Caco-2 (cell line): ENCODE results near the gene MRPS6. TPM values are rescaled to one million over a fixed set of nuclear protein-coding genes. Genes with fewer than 3 reads are reported as not detected.

ENCODE experiments used
- BruUV-seq: library from RNA; stranded (reverse); fragments of 400-500 nt; replicated peaks from 2 replicates; lab custom pipeline; 2021; lab: Mats Ljungman, UMichigan
- CTCF ChIA-PET: fragments of 300-600 bp; sonication (Branson Sonifier 250); formaldehyde crosslinking; loops from one replicate; lab custom pipeline; 2022; ENCODE audit warnings: antibody characterized with exemption; lab: Charles Lee
- POLR2A ChIA-PET: fragments of 300-600 bp; sonication (Branson Sonifier 250); formaldehyde crosslinking; loops from one replicate; lab custom pipeline; 2022; ENCODE audit warnings: antibody characterized with exemption; lab: Charles Lee
- DNase-seq, 2 experiments: peaks; one replicate each; pipeline versions ENCODE4 v3.0.0 to v3.0.0-alpha.2; 2020 to 2022
- H3K27me3 ChIP-seq: replicated peaks from 2 replicates; pipeline ENCODE4 v1.6.0; 2011; ENCODE audit warnings: low read length; ENCODE audit not compliant: control insufficient read depth, insufficient read depth
- H3K36me3 ChIP-seq: 2 replicates; pipeline ENCODE4 v1.5.1; 2011; ENCODE audit warnings: low read length; ENCODE audit not compliant: control insufficient read depth, insufficient read depth
- H3K4me1 ChIP-seq: fragments of 250-450 bp; sonication (Bioruptor Pico); 2 replicates; pipeline ENCODE4 v1.5.1; 2020; ENCODE audit warnings: mild to moderate bottlenecking
- H3K4me3 ChIP-seq: 2 replicates; pipeline ENCODE4 v1.5.1; 2011; ENCODE audit warnings: low read depth, mild to moderate bottlenecking, control low read depth, low read length
- H3K9me3 ChIP-seq: fragments of 250-450 bp; sonication (Bioruptor Pico); 2 replicates; pipeline ENCODE4 v1.5.1; 2020; ENCODE audit warnings: mild to moderate bottlenecking, moderate library complexity
- H3K27ac Mint-ChIP-seq: one replicate; pipeline ENCODE4 v1.8.0; 2022; ENCODE audit warnings: mixed read lengths; ENCODE audit not compliant: unreplicated experiment
- H3K27me3 Mint-ChIP-seq: one replicate; pipeline ENCODE4 v1.8.0; 2022; ENCODE audit warnings: mixed read lengths; ENCODE audit not compliant: insufficient read depth, unreplicated experiment
- H3K36me3 Mint-ChIP-seq: one replicate; pipeline ENCODE4 v1.8.0; 2022; ENCODE audit warnings: mild to moderate bottlenecking, mixed read lengths; ENCODE audit not compliant: insufficient read depth, unreplicated experiment
- H3K4me1 Mint-ChIP-seq: one replicate; pipeline ENCODE4 v1.8.0; 2022; ENCODE audit warnings: low read depth, mixed read lengths; ENCODE audit not compliant: unreplicated experiment
- H3K4me3 Mint-ChIP-seq: one replicate; pipeline ENCODE4 v1.8.0; 2022; ENCODE audit warnings: mild to moderate bottlenecking, moderate library complexity, mixed read lengths; ENCODE audit not compliant: unreplicated experiment
- H3K9me3 Mint-ChIP-seq: one replicate; pipeline ENCODE4 v1.8.0; 2022; ENCODE audit warnings: mixed read lengths; ENCODE audit not compliant: unreplicated experiment
- intact Hi-C: fragments of 100-400 bp; cut with micrococcal nuclease; formaldehyde crosslinking; loops from one replicate; pipeline ENCODE4 v1.10.0; 2022; ENCODE audit not compliant: unreplicated experiment
- total RNA-seq: library from RNA; stranded (reverse); gene quantifications from 2 replicates; pipeline ENCODE4 v1.2.3, GENCODE V29; 2022
- TF ChIP-seq, protein P1 (sequence below), 2 experiments: fragments of 200-600 bp in 1 of 2; IDR thresholded peaks; 1 replicate in 1 of 2; 2 replicates in 1 of 2; pipeline versions ENCODE4 v1.5.1 to v1.8.0; 2011 to 2022; ENCODE audit warnings: antibody characterized with exemption in 1 of 2, control low read depth in 1 of 2, inconsistent platforms in 1 of 2, low read depth in 1 of 2, low read length in 1 of 2, mild to moderate bottlenecking in 1 of 2, moderate library complexity in 1 of 2; ENCODE audit not compliant: insufficient read depth in 1 of 2, severe bottlenecking in 1 of 2, unreplicated experiment in 1 of 2

Gene MRPS6
- total RNA-seq, 1 experiment from 2014 or later = 104 TPM

- H3K4me3 ChIP-seq = no peak overlapping the region
- no peaks in the 10 kb centered on the region for H3K27me3 ChIP-seq
- ChIA-PET CTCF (interaction anchor here (1.6 kb wide), 1 partner anchor 125 kb away, joined by 8 read pairs; no protein-coding TSS in a partner anchor), POLR2A (no interaction called here)
- H3K9me3 Mint-ChIP-seq = no peaks in the 10 kb centered on the region
- no peaks in the 10 kb centered on the region for H3K9me3 ChIP-seq
- peaks cover 45% of the 10 kb centered on the region for H3K4me1 ChIP-seq
- H3K4me3 Mint-ChIP-seq = no peak overlapping the region
- no peak for DNase-seq
- H3K4me1 Mint-ChIP-seq = peaks cover 42% of the 10 kb centered on the region
- H3K27me3 Mint-ChIP-seq = no peaks in the 10 kb centered on the region
- BruUV-seq = no TSS peak
- no peaks in the 10 kb centered on the region for H3K36me3 ChIP-seq
- intact Hi-C loops = no loop called here
- TF ChIP-seq, protein P1, sequence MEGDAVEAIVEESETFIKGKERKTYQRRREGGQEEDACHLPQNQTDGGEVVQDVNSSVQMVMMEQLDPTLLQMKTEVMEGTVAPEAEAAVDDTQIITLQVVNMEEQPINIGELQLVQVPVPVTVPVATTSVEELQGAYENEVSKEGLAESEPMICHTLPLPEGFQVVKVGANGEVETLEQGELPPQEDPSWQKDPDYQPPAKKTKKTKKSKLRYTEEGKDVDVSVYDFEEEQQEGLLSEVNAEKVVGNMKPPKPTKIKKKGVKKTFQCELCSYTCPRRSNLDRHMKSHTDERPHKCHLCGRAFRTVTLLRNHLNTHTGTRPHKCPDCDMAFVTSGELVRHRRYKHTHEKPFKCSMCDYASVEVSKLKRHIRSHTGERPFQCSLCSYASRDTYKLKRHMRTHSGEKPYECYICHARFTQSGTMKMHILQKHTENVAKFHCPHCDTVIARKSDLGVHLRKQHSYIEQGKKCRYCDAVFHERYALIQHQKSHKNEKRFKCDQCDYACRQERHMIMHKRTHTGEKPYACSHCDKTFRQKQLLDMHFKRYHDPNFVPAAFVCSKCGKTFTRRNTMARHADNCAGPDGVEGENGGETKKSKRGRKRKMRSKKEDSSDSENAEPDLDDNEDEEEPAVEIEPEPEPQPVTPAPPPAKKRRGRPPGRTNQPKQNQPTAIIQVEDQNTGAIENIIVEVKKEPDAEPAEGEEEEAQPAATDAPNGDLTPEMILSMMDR (IDR thresholded peaks at IDR 0.05; ENCODE audit: insufficient read depth in 1 of 2, low read depth in 1 of 2, low read length in 1 of 2, severe bottlenecking in 1 of 2, unreplicated experiment in 1 of 2) = no peak
- H3K36me3 Mint-ChIP-seq = peaks cover 74% of the 10 kb centered on the region
- no peak overlapping the region for H3K27ac Mint-ChIP-seq
Measured at GRCh38 chr21:34076835-34077234, 3.5 kb downstream of the MRPS6 start.

DNA sequence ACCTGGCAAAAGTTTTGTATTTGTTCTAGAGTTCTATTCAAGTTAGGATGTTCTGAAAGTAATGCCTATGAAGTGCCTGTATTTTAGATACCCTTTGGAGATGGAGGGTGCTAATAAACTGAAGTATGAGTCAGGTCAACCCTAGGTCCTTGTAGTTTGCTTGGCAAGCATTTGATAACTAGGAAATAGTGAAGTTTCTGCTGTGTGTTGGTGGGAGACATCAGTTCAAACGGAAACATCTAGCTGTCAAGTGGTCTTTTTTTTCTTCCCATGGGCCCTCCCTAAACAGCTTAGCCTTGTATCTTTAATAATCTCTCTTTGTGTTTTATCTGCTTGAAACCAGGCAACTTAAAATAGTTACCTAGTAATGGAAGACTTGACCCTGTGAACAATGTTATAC lies 4.5 kb downstream of the MRPS6 start:
- no peak overlapping the region for H3K4me3 Mint-ChIP-seq
- BruUV-seq = no TSS peak
- no peak overlapping the region for H3K4me3 ChIP-seq
- no peaks in the 10 kb centered on the region for H3K36me3 ChIP-seq
- ChIA-PET CTCF (no interaction called here), POLR2A (no interaction called here)
- peaks cover 38% of the 10 kb centered on the region for H3K4me1 ChIP-seq
- no peaks in the 10 kb centered on the region for H3K27me3 ChIP-seq
- TF ChIP-seq, protein P1 (IDR thresholded peaks at IDR 0.05; ENCODE audit: insufficient read depth in 1 of 2, low read depth in 1 of 2, low read length in 1 of 2, severe bottlenecking in 1 of 2, unreplicated experiment in 1 of 2) = no peak
- H3K9me3 ChIP-seq = no peaks in the 10 kb centered on the region
- H3K27ac Mint-ChIP-seq = no peak overlapping the region
- H3K27me3 Mint-ChIP-seq = no peaks in the 10 kb centered on the region
- no peaks in the 10 kb centered on the region for H3K9me3 Mint-ChIP-seq
- peaks cover 77% of the 10 kb centered on the region for H3K36me3 Mint-ChIP-seq
- no peak for DNase-seq
- intact Hi-C loops = no loop called here
- H3K4me1 Mint-ChIP-seq = peaks cover 33% of the 10 kb centered on the region

GRCh38 chr21:34078915-34079314 lies 5.5 kb downstream of the MRPS6 start:
- Mint-ChIP-seq H3K9me3 (no peaks in the 10 kb centered on the region), H3K27ac (no peak overlapping the region)
- no peak overlapping the region for H3K4me3 ChIP-seq

More at GRCh38 chr21:34078915-34079314, 5.5 kb downstream of the MRPS6 start:
- BruUV-seq = no TSS peak
- ChIA-PET POLR2A (no interaction called here), CTCF (interaction anchor here (0.7 kb wide), 1 partner anchor 170 kb away, joined by 6 read pairs; no protein-coding TSS in a partner anchor)
- DNase-seq = no peak
- Histone ChIP-seq H3K36me3 (no peaks in the 10 kb centered on the region), H3K27me3 (no peaks in the 10 kb centered on the region), H3K4me1 (peaks cover 39% of the 10 kb centered on the region), H3K9me3 (no peaks in the 10 kb centered on the region)
- Mint-ChIP-seq H3K27me3 (no peaks in the 10 kb centered on the region), H3K4me1 (peaks cover 33% of the 10 kb centered on the region), H3K36me3 (peaks cover 85% of the 10 kb centered on the region), H3K4me3 (no peak overlapping the region)
- intact Hi-C loops = no loop called here
- TF ChIP-seq, protein P1 (IDR thresholded peaks at IDR 0.05; ENCODE audit: insufficient read depth in 1 of 2, low read depth in 1 of 2, low read length in 1 of 2, severe bottlenecking in 1 of 2, unreplicated experiment in 1 of 2) = no peak
